Suprapubic skin (tissue), 4 donors: Measurements from ENCODE around the gene MAPK7.

Experiments used
- EP300 ChIP-seq: sonication (generic); formaldehyde crosslinking; IDR thresholded peaks from one replicate; pipeline ENCODE4 v1.6.1; 2017; ENCODE audit warnings: antibody characterized with exemption
- POLR2AphosphoS5 ChIP-seq, 3 donors: sonication (generic); formaldehyde crosslinking; IDR thresholded peaks; one replicate each; pipeline ENCODE4 v1.6.1; 2017; ENCODE audit warnings: antibody characterized with exemption in 3 of 3
- TF ChIP-seq, protein P1 (sequence below), 2 donors: fragments of 200-600 bp in 1 of 2; fragments of 450-650 bp in 1 of 2; sonication (generic) in 1 of 2; IDR thresholded peaks; one replicate each; pipeline ENCODE4 v1.5.1; 2016 to 2019; ENCODE audit warnings: antibody characterized with exemption in 2 of 2, mild to moderate bottlenecking in 1 of 2, moderate library complexity in 1 of 2

DNA sequence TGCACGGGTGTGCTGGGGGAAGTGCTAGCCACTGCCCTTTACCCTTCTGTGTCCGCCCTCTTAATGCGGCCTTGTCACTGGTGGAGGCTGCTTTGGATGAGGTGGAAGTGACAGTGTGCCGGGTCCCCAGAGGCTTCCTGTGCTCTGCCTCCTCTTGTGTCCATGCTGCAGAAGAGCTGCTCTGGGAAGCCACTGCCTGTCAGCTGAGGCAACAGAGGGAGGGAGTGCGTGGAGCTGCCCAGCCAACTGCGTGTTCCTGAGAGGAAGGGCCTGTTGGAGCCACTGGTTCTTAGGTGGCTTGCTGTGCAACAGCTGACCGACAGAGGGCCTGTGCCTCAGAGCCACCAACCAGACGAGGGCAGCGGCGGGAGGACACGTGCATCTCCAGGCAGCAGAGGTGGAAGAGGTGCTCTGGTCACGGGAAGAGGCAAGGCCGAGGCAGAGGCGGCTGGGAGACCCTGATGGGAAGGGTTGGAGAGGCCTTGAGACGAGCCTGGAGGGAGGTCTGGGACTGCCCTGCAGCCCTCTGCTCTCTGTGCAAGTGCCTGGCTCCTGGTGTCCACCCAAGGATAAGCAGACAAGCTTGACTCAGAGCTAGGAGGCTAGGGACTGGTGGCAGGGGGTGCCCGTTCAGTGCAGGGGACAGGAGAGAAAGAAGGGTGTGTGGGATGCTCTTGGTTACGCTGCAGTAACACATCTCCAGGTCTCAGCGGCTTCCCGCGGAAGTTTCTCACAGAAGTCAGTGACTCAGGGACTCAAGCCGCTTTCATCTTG is 41.2 kb upstream of the MAPK7 start:
- TF ChIP-seq, protein P1, sequence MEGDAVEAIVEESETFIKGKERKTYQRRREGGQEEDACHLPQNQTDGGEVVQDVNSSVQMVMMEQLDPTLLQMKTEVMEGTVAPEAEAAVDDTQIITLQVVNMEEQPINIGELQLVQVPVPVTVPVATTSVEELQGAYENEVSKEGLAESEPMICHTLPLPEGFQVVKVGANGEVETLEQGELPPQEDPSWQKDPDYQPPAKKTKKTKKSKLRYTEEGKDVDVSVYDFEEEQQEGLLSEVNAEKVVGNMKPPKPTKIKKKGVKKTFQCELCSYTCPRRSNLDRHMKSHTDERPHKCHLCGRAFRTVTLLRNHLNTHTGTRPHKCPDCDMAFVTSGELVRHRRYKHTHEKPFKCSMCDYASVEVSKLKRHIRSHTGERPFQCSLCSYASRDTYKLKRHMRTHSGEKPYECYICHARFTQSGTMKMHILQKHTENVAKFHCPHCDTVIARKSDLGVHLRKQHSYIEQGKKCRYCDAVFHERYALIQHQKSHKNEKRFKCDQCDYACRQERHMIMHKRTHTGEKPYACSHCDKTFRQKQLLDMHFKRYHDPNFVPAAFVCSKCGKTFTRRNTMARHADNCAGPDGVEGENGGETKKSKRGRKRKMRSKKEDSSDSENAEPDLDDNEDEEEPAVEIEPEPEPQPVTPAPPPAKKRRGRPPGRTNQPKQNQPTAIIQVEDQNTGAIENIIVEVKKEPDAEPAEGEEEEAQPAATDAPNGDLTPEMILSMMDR (IDR thresholded peaks at IDR 0.05): peak in 1 of 2 donors; percentile 54
- TF ChIP-seq POLR2AphosphoS5 (IDR thresholded peaks at IDR 0.05) (no peak), EP300 (no peak)
